OCI-LY3 (cell line): Measurements from ENCODE around the gene LUZP4.

Source experiments
- H2AFZ ChIP-seq: fragments of 200-600, 300-600 bp; shearing (Covaris generic); 2 replicates; pipeline ENCODE4 v1.6.0; 2014; ENCODE audit warnings: antibody characterized with exemption, low read depth, low read length
- H3K27ac ChIP-seq: fragments of 200-600, 300-600 bp; sonication (generic); 2 replicates; pipeline ENCODE4 v1.5.1; 2014; ENCODE audit warnings: mild to moderate bottlenecking, low read length, moderate library complexity, mixed read lengths
- H3K27me3 ChIP-seq: fragments of 200-600, 300-600 bp; sonication (generic); 2 replicates; pipeline ENCODE4 v1.6.1; 2014; ENCODE audit warnings: low read depth, low read length, mixed read lengths
- H3K36me3 ChIP-seq: fragments of 200-600, 300-600 bp; sonication (generic); replicated peaks from 2 replicates; pipeline ENCODE3; 2014; ENCODE audit warnings: low read depth, low read length, mixed read lengths
- H3K4me1 ChIP-seq: fragments of 300-600, 200-600 bp; sonication (generic); 2 replicates; pipeline ENCODE4 v1.6.1; 2014; ENCODE audit warnings: low read length, mixed read lengths
- H3K4me2 ChIP-seq: fragments of 200-600, 300-600 bp; sonication (generic); 2 replicates; pipeline ENCODE4 v1.6.1; 2014; ENCODE audit warnings: low read length, mixed read lengths
- H3K4me3 ChIP-seq: fragments of 300-600, 200-600 bp; sonication (generic); 2 replicates; pipeline ENCODE4 v1.5.1; 2014; ENCODE audit warnings: antibody characterized with exemption, mild to moderate bottlenecking, low read length, moderate library complexity
- H3K79me2 ChIP-seq: fragments of 300-600, 200-600 bp; shearing (Covaris generic); 2 replicates; pipeline ENCODE4 v1.6.1; 2014; ENCODE audit warnings: mild to moderate bottlenecking, low read length, mixed read lengths
- H3K9ac ChIP-seq: fragments of 300-600, 200-600 bp; shearing (Covaris generic); 2 replicates; pipeline ENCODE4 v1.6.0; 2014; ENCODE audit warnings: mild to moderate bottlenecking, low read length, moderate library complexity
- H3K9me3 ChIP-seq: fragments of 200-600, 300-600 bp; shearing (Covaris generic); 2 replicates; pipeline ENCODE4 v1.6.1; 2014; ENCODE audit warnings: low read length, mixed read lengths; ENCODE audit not compliant: insufficient read depth
- H4K20me1 ChIP-seq: fragments of 200-600, 300-600 bp; sonication (generic); 2 replicates; pipeline ENCODE4 v1.6.1; 2016; ENCODE audit warnings: low read length, mixed read lengths; ENCODE audit not compliant: insufficient read depth
- CTCF ChIP-seq: fragments of 200-600, 300-600 bp; sonication (generic); IDR thresholded peaks from 2 replicates; pipeline ENCODE4 v1.5.1; 2014; ENCODE audit warnings: antibody characterized with exemption, low read length, low read depth
- EZH2phosphoT487 ChIP-seq: fragments of 200-600 bp; shearing (Covaris generic); IDR thresholded peaks from 2 replicates; pipeline ENCODE4 v1.6.1; 2018; ENCODE audit warnings: antibody characterized with exemption, mixed run types, low read depth

The LUZP4 gene

GRCh38 chrX:115297189-115297588 is 7.7 kb downstream of the LUZP4 start:
- Histone ChIP-seq H3K4me1 (no peaks in the 10 kb centered on the region), H3K27ac (no peak overlapping the region), H3K9ac (no peak overlapping the region), H4K20me1 (no peaks in the 10 kb centered on the region), H3K4me3 (no peak overlapping the region), H3K36me3 (no peaks in the 10 kb centered on the region), H3K4me2 (no peak overlapping the region), H3K79me2 (no peaks in the 10 kb centered on the region), H3K9me3 (no peaks in the 10 kb centered on the region), H3K27me3 (no peaks in the 10 kb centered on the region), H2AFZ (no peak overlapping the region)
- no peak for TF ChIP-seq CTCF
- no peak for TF ChIP-seq EZH2phosphoT487

- H3K27ac ChIP-seq: no peak overlapping the region
Observed at GRCh38 chrX:115311139-115311538, 21.6 kb downstream of the LUZP4 start.

GRCh38 chrX:115311601-115312001 is 22.1 kb downstream of the LUZP4 start:
- no peak overlapping the region for H3K4me2 ChIP-seq

More at GRCh38 chrX:115311139-115311538, 21.6 kb downstream of the LUZP4 start:
- no peak overlapping the region for H3K9ac ChIP-seq
- no peak overlapping the region for H3K4me2 ChIP-seq
- no peaks in the 10 kb centered on the region for H3K4me1 ChIP-seq
- H3K4me3 ChIP-seq: no peak overlapping the region
- no peaks in the 10 kb centered on the region for H3K36me3 ChIP-seq
- no peaks in the 10 kb centered on the region for H3K79me2 ChIP-seq
- no peaks in the 10 kb centered on the region for H3K27me3 ChIP-seq
- no peak overlapping the region for H2AFZ ChIP-seq
- no peaks in the 10 kb centered on the region for H3K9me3 ChIP-seq
- H4K20me1 ChIP-seq: no peaks in the 10 kb centered on the region
- TF ChIP-seq CTCF (no peak), EZH2phosphoT487 (no peak)

GRCh38 chrX:115318139-115318538 is 28.6 kb downstream of the LUZP4 start:
- H3K27me3 ChIP-seq: no peaks in the 10 kb centered on the region
- no peaks in the 10 kb centered on the region for H3K36me3 ChIP-seq
- no peak for TF ChIP-seq EZH2phosphoT487
- TF ChIP-seq CTCF: no peak
- H3K4me3 ChIP-seq: no peak overlapping the region
- H3K27ac ChIP-seq: no peak overlapping the region
- H4K20me1 ChIP-seq: no peaks in the 10 kb centered on the region
- H3K79me2 ChIP-seq: no peaks in the 10 kb centered on the region
- H3K4me1 ChIP-seq: no peaks in the 10 kb centered on the region
- no peak overlapping the region for H2AFZ ChIP-seq
- no peak overlapping the region for H3K4me2 ChIP-seq
- no peaks in the 10 kb centered on the region for H3K9me3 ChIP-seq
- no peak overlapping the region for H3K9ac ChIP-seq

More at GRCh38 chrX:115311601-115312001, 22.1 kb downstream of the LUZP4 start:
- Histone ChIP-seq H3K9me3 (no peaks in the 10 kb centered on the region), H3K9ac (no peak overlapping the region), H3K4me3 (no peak overlapping the region), H3K36me3 (no peaks in the 10 kb centered on the region), H3K79me2 (no peaks in the 10 kb centered on the region), H3K27ac (no peak overlapping the region), H3K4me1 (no peaks in the 10 kb centered on the region), H2AFZ (no peak overlapping the region), H4K20me1 (no peaks in the 10 kb centered on the region), H3K27me3 (no peaks in the 10 kb centered on the region)
- TF ChIP-seq EZH2phosphoT487: no peak
- TF ChIP-seq CTCF: no peak
